HCT116 (cell line): ENCODE measurements around the gene APBB1IP.

Source experiments
- CEBPB ChIP-seq: IDR thresholded peaks from 2 replicates; pipeline ENCODE4 v1.6.1; 2012; ENCODE audit warnings: low read depth
- ELF1 ChIP-seq: IDR thresholded peaks from 2 replicates; pipeline ENCODE4 v1.6.1; 2012; ENCODE audit warnings: low read depth, borderline replicate concordance
- EZH2phosphoT487 ChIP-seq: fragments of 200-600 bp; IDR thresholded peaks from 2 replicates; pipeline ENCODE4 v1.6.1; 2018; ENCODE audit warnings: antibody characterized with exemption, borderline replicate concordance
- FOSL1 ChIP-seq: IDR thresholded peaks from 2 replicates; pipeline ENCODE4 v1.6.1; 2012; ENCODE audit warnings: low read depth
- POLR2A ChIP-seq: IDR thresholded peaks from 2 replicates; pipeline ENCODE4 v1.7.0; 2011; ENCODE audit warnings: borderline replicate concordance; ENCODE audit not compliant: insufficient read depth, insufficient read length; ENCODE audit errors: extremely low read depth
- POLR2AphosphoS5 ChIP-seq: IDR thresholded peaks from 2 replicates; pipeline ENCODE4 v1.6.1; 2011; ENCODE audit warnings: mild to moderate bottlenecking, low read depth, low read length, moderate library complexity
- RAD21 ChIP-seq: IDR thresholded peaks from 2 replicates; pipeline ENCODE4 v1.6.1; 2012; ENCODE audit warnings: low read depth, mild to moderate bottlenecking
- TF ChIP-seq, protein P1 (sequence below): IDR thresholded peaks from 2 replicates; pipeline ENCODE4 v1.6.1; 2012; ENCODE audit warnings: low read depth
- TF ChIP-seq, protein P2 (sequence below): IDR thresholded peaks from 2 replicates; pipeline ENCODE4 v1.6.1; 2012
- TF ChIP-seq, protein P3 (sequence below), 3 experiments: fragments of 200-600 bp in 1 of 3; sonication (generic) in 1 of 3; IDR thresholded peaks in 2 of 3; conservative IDR thresholded peaks in 1 of 3; 2 replicates each; pipeline ENCODE4 v1.5.1; 2012 to 2017; ENCODE audit warnings: low read depth in 2 of 3, low read length in 2 of 3, antibody characterized with exemption in 1 of 3, borderline replicate concordance in 1 of 3, control low read depth in 1 of 3, mild to moderate bottlenecking in 1 of 3, mixed read lengths in 1 of 3, mixed run types in 1 of 3, moderate library complexity in 1 of 3; ENCODE audit not compliant: insufficient read depth in 1 of 3

DNA sequence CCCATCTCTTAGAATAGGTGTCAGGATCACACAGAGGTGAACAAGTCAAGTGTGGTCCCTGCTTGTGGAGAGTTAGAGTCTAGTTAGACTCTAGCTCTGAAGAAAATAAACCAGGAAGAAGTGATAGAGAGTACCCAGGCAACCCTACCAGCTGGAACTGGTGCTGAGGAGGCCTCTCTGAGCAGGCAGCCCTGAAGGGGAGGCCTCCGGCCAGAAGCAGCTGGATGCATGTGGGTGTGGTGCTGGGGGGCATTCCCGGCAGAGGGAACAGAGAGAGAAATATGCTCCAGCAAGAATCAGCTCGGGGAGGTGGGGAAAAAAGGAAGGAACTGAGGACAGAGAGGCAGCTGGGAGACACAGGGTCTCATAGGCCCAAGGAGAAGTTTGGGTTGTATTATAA is 68.6 kb downstream of the APBB1IP start:
- TF ChIP-seq, protein P1, sequence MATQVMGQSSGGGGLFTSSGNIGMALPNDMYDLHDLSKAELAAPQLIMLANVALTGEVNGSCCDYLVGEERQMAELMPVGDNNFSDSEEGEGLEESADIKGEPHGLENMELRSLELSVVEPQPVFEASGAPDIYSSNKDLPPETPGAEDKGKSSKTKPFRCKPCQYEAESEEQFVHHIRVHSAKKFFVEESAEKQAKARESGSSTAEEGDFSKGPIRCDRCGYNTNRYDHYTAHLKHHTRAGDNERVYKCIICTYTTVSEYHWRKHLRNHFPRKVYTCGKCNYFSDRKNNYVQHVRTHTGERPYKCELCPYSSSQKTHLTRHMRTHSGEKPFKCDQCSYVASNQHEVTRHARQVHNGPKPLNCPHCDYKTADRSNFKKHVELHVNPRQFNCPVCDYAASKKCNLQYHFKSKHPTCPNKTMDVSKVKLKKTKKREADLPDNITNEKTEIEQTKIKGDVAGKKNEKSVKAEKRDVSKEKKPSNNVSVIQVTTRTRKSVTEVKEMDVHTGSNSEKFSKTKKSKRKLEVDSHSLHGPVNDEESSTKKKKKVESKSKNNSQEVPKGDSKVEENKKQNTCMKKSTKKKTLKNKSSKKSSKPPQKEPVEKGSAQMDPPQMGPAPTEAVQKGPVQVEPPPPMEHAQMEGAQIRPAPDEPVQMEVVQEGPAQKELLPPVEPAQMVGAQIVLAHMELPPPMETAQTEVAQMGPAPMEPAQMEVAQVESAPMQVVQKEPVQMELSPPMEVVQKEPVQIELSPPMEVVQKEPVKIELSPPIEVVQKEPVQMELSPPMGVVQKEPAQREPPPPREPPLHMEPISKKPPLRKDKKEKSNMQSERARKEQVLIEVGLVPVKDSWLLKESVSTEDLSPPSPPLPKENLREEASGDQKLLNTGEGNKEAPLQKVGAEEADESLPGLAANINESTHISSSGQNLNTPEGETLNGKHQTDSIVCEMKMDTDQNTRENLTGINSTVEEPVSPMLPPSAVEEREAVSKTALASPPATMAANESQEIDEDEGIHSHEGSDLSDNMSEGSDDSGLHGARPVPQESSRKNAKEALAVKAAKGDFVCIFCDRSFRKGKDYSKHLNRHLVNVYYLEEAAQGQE = no peak
- TF ChIP-seq, protein P2, sequence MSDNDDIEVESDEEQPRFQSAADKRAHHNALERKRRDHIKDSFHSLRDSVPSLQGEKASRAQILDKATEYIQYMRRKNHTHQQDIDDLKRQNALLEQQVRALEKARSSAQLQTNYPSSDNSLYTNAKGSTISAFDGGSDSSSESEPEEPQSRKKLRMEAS = no peak
- TF ChIP-seq POLR2AphosphoS5 (no peak), POLR2A (no peak), ELF1 (no peak), CEBPB (no peak), EZH2phosphoT487 (no peak), FOSL1 (no peak), RAD21 (no peak)
- TF ChIP-seq, protein P3, sequence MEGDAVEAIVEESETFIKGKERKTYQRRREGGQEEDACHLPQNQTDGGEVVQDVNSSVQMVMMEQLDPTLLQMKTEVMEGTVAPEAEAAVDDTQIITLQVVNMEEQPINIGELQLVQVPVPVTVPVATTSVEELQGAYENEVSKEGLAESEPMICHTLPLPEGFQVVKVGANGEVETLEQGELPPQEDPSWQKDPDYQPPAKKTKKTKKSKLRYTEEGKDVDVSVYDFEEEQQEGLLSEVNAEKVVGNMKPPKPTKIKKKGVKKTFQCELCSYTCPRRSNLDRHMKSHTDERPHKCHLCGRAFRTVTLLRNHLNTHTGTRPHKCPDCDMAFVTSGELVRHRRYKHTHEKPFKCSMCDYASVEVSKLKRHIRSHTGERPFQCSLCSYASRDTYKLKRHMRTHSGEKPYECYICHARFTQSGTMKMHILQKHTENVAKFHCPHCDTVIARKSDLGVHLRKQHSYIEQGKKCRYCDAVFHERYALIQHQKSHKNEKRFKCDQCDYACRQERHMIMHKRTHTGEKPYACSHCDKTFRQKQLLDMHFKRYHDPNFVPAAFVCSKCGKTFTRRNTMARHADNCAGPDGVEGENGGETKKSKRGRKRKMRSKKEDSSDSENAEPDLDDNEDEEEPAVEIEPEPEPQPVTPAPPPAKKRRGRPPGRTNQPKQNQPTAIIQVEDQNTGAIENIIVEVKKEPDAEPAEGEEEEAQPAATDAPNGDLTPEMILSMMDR (IDR thresholded peaks at IDR 0.05 in 2 of 3, conservative IDR thresholded peaks at IDR 0.05 in 1 of 3; ENCODE audit: borderline replicate concordance in 1 of 3, insufficient read depth in 1 of 3, low read depth in 2 of 3, low read length in 2 of 3) = no peak
